ENCODE measurements around the gene CPT1B. TPM values are rescaled to one million over a fixed set of nuclear protein-coding genes. Genes with fewer than 3 reads are reported as not detected.

Gene CPT1B
- total RNA-seq, 4 donors from 2014 or later, result 9.7 to 38.7 (median 14.9) TPM

DNA sequence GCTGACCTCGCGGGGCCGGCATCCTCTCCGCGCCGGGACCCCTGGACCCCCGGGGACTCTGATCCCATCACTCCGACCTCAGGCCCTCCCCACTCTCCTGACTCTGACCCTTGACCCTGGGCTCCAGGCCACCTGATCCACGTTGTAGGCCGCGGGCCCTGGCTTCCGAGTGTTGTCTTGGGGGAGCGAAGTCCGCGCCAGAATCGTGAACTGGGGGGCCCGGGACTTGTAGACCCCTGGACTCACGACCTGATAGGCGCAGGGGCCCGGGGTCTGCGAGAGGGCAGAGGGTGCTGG is 47.7 kb downstream of the CPT1B start:
- intact Hi-C loops (cut with DNase I), result no loop called here
- Histone ChIP-seq H3K9me3 (no peaks in the 10 kb centered on the region), H3K27ac (peak overlapping the region; percentile 81 to 99 (median 85)), H3K4me1 (peaks cover 32 to 50% of the 10 kb centered on the region in 2 donors), H3K36me3 (no peaks in the 10 kb centered on the region), H3K4me3 (replicated peaks in 1 of 3) (peak overlapping the region; percentile 1 to 81 (median 2)), H3K27me3 (no peaks in the 10 kb centered on the region)
- TF ChIP-seq, protein P1, sequence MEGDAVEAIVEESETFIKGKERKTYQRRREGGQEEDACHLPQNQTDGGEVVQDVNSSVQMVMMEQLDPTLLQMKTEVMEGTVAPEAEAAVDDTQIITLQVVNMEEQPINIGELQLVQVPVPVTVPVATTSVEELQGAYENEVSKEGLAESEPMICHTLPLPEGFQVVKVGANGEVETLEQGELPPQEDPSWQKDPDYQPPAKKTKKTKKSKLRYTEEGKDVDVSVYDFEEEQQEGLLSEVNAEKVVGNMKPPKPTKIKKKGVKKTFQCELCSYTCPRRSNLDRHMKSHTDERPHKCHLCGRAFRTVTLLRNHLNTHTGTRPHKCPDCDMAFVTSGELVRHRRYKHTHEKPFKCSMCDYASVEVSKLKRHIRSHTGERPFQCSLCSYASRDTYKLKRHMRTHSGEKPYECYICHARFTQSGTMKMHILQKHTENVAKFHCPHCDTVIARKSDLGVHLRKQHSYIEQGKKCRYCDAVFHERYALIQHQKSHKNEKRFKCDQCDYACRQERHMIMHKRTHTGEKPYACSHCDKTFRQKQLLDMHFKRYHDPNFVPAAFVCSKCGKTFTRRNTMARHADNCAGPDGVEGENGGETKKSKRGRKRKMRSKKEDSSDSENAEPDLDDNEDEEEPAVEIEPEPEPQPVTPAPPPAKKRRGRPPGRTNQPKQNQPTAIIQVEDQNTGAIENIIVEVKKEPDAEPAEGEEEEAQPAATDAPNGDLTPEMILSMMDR (IDR thresholded peaks at IDR 0.05), result no peak
- no peak for TF ChIP-seq POLR2A (IDR thresholded peaks at IDR 0.05)
- no peak for DNase-seq
- 3% methylated on average over 5 of the region's 21 CpGs; no CpG with 5 or more reads in 1 of the 2 donors for WGBS, 2 donors

DNA sequence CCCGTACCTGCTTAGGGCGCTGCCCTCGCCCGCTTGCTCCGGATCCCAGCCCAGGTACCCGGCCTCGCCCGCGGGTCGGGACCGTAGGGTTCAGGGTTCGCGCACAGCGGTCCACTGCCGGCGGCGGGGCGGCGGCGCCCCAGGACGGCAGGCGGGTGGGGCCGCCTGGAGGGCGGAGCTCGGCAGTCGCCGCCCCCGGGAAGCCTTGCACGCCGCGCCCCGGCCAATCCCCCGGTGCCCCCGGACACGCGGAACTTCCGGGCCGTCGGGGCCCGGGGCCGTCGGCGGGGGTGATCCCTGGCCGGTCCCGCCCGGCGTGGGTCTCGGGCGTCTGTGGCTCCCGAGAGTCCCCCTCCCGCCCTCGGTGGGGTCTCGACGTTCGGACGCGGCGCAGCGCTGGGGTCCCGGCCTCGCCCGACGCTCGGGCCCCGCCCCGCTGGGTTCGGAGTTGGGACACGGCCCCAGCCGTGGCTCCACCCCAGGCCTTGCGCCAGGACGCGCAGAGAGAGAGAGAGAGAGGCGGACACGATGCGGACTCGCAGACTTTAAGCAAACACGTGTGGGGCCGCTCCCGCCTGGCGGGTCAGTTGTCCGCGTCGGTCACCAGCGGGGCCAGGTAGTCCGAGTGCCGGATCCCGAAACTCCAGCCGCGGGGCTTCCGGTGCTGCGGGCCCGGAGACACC is 48.2 kb downstream of the CPT1B start, which contains the start of gene TYMP:
Gene TYMP, minus strand, starts transcription at position 116 of the 683 bp plus-strand sequence. CDS start 303 bp downstream, outside the sequence.
- Histone ChIP-seq H3K4me3 (replicated peaks in 1 of 3) (peak within 1 kb of the TSS; percentile 2 to 81 (median 28)), H3K4me1 (peaks cover 33 to 49% of the 10 kb centered on the region in 2 donors), H3K36me3 (no peaks in the 10 kb centered on the region), H3K9me3 (no peaks in the 10 kb centered on the region), H3K27ac (peak within 1 kb of the TSS; percentile 81 to 99 (median 85)), H3K27me3 (no peaks in the 10 kb centered on the region)
- peak; percentile 23 to 71 for TF ChIP-seq POLR2A (IDR thresholded peaks at IDR 0.05)
- TF ChIP-seq, protein P1 (IDR thresholded peaks at IDR 0.05), result no peak
- 0% methylated on average over 21 of the region's 92 CpGs; no CpG with 5 or more reads in 1 of the 2 donors for WGBS, 2 donors
- peak; percentile 78 to 83 for DNase-seq
- intact Hi-C loops (cut with DNase I), result no loop called here

DNA sequence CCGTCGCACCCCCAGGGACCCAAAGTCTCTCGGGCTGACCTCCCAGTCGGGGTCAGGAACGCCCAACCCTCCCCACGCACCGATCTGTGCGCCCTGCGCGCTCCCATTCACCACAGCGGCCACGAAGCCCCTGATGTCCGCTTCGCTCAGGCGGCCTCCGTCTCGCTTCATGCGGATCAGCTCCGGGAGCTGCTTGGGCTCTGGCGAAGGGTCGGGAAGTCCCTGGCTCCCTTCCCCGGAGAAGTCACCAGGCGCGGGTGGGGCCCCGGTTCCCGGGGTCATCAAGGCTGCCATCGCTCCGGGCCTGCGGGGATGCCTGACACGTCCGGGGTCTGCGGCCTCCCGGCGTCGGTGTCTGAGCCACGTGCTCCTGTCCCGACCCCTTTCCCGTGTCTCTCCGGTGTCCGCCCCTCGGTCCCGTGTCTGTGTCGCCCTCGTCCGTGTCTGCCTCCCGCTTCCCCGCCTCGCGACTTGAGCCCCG is 48.8 kb downstream of the CPT1B start:
- peaks cover 38 to 49% of the 10 kb centered on the region in 2 donors for H3K4me1 ChIP-seq
- intact Hi-C loops (cut with DNase I), result no loop called here
- no peaks in the 10 kb centered on the region for H3K27me3 ChIP-seq

DNA sequence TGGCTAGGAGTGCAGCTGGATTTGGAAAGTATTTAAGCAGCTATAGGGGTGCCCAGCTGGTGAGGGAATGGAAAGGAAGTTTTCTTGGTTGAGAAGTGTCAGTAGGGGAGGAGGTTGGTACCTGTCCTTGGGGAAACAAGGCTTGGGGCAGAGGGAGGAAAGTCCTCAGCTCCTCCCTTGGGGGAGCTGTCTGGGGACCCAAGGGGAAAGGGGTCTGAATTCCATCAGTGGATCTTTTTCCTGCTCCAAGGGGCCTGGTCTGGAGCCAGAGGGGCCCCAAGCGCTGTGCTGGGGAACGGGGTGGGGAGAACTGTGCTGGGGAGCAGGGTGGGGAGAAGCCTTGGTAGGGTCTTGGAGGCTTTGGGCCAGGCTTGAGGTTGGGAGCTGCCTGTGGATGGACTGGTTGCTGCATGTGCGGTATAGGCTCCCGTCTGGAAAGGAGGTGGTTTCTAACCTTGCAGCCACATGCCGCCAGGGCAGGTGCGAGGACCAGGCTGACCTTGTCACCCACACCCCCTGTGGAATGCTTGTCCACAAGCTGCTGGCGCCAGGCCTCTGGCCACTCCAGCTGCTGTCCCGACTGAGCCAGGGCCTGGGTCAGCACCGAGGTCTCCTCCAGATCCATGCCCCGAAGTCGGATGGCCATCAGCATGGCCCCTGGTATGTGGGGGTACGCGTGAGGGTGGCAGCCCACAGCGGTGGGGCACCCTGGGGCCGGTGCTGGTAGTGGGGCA is 49.4 kb downstream of the CPT1B start:
- DNase-seq, result peak; percentile 44 to 53
- 72 to 76% methylated on average over 4 to 9 of the region's 15 CpGs for WGBS, 2 donors
- H3K27ac ChIP-seq, result peak overlapping the region; percentile 81 to 99 (median 85)
- peak in 1 of 2 donors; percentile 5 for TF ChIP-seq POLR2A (IDR thresholded peaks at IDR 0.05)
- TF ChIP-seq, protein P1 (IDR thresholded peaks at IDR 0.05), result no peak
- intact Hi-C loops (cut with DNase I), result no loop called here
- peaks cover 36 to 46% of the 10 kb centered on the region in 2 donors for H3K4me1 ChIP-seq
- H3K27me3 ChIP-seq, result no peaks in the 10 kb centered on the region
- peaks cover 0 to under 1% of the 10 kb centered on the region in 2 donors for H3K36me3 ChIP-seq
- H3K9me3 ChIP-seq, result no peaks in the 10 kb centered on the region
- H3K4me3 ChIP-seq (replicated peaks in 1 of 3), result peak overlapping the region in 1 of 3 donors; percentile 81

More for the DNA sequence above, 48.8 kb downstream of the CPT1B start:
- 44% methylated on average over 14 of the region's 50 CpGs; no CpG with 5 or more reads in 1 of the 2 donors for WGBS, 2 donors
- TF ChIP-seq, protein P1 (IDR thresholded peaks at IDR 0.05), result no peak
- no peak for TF ChIP-seq POLR2A (IDR thresholded peaks at IDR 0.05)
- Histone ChIP-seq H3K36me3 (no peaks in the 10 kb centered on the region), H3K9me3 (no peaks in the 10 kb centered on the region), H3K27ac (peak overlapping the region; percentile 81 to 99 (median 85)), H3K4me3 (replicated peaks in 1 of 3) (peak overlapping the region in 2 of 3 donors; percentile 28 to 81)
- DNase-seq, result peak; percentile 38 to 50

Measured in thyroid gland (tissue), 4 donors.